Measurements from ENCODE around the gene RBM8A. TPM values are rescaled to one million over a fixed set of nuclear protein-coding genes. Genes with fewer than 3 reads are reported as not detected.

Gene RBM8A
- total RNA-seq, 4 donors from 2014 or later: 75.7 to 135 (median 117) TPM

DNA sequence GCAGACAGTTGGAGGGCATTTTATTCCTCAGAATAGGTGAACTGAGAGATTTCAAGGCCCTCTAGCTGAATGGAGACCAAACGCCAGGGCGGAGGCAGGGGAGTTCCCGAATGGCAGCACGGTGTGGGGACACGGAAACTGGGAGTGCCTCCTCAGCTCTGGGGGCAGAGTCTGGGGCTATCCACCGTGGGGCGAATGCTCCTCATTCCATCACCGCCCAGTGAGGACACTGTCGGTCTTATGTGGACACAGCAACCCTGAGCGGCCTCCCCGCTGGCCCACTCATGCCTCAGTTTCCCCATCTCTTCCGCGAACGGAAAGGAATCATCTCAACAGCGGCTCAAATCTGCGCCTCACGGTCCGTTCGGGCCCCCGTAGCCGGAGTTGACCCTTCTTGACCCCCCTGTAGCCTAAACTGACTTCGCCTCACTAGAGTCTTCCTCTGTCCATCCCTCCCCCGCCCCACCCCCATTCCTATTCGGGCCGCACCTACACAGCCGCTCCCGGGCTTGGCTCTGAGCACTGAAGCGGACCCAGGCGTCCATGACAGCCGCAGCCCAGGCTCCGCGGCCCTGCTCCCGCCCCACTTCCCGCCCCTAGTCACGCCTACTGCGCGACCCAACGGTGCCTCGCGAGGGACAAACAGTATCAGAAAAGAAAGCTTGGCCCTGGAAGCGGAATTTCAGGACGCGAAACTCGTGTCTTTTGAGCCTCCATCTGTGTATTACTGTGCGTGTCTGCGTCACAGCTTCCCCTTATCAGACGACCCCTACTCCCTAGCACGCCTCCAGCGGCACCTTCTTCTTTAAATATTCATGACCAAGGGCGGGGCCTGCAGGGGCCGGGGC is 8.9 kb downstream of the RBM8A start, which contains the start of gene PEX11B:
PEX11B (minus strand) TSS at position 574 of the 848 bp plus-strand sequence; CDS start at position 545, 29 bp downstream.
- WGBS, 2 donors (ENCODE audit: low coverage in 1 of 2): 0% methylated on average over 1 to 11 of the region's 51 CpGs
- TF ChIP-seq, protein P1, sequence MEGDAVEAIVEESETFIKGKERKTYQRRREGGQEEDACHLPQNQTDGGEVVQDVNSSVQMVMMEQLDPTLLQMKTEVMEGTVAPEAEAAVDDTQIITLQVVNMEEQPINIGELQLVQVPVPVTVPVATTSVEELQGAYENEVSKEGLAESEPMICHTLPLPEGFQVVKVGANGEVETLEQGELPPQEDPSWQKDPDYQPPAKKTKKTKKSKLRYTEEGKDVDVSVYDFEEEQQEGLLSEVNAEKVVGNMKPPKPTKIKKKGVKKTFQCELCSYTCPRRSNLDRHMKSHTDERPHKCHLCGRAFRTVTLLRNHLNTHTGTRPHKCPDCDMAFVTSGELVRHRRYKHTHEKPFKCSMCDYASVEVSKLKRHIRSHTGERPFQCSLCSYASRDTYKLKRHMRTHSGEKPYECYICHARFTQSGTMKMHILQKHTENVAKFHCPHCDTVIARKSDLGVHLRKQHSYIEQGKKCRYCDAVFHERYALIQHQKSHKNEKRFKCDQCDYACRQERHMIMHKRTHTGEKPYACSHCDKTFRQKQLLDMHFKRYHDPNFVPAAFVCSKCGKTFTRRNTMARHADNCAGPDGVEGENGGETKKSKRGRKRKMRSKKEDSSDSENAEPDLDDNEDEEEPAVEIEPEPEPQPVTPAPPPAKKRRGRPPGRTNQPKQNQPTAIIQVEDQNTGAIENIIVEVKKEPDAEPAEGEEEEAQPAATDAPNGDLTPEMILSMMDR (IDR thresholded peaks at IDR 0.05): peak in 2 of 4 experiments; percentile 5 to 36
- TF ChIP-seq POLR2AphosphoS5 (IDR thresholded peaks at IDR 0.05) (peak; percentile 92), EP300 (IDR thresholded peaks at IDR 0.05) (no peak), POLR2A (IDR thresholded peaks at IDR 0.05) (peak; percentile 26 to 63)
- Histone ChIP-seq H3K36me3 (peaks cover 0 to 50% of the 10 kb centered on the region in 2 donors), H3K27me3 (no peaks in the 10 kb centered on the region), H3K9me3 (no peaks in the 10 kb centered on the region), H3K27ac (peak within 1 kb of the TSS; percentile 43 to 92 (median 87)), H3K4me3 (peak within 1 kb of the TSS; percentile 74 to 81), H3K4me1 (peaks cover 3 to 35% (median 22%) of the 10 kb centered on the region in 3 donors)
- peak; percentile 95 for ATAC-seq

- H3K9me3 ChIP-seq: no peaks in the 10 kb centered on the region
- TF ChIP-seq, protein P1 (IDR thresholded peaks at IDR 0.05): no peak
- no peak for TF ChIP-seq POLR2AphosphoS5 (IDR thresholded peaks at IDR 0.05)
- no peak for TF ChIP-seq EP300 (IDR thresholded peaks at IDR 0.05)
- TF ChIP-seq POLR2A (IDR thresholded peaks at IDR 0.05): no peak
- 67% methylated on average over 5 of the region's 5 CpGs; no CpG with 5 or more reads in 1 of the 2 donors for WGBS, 2 donors (ENCODE audit: low coverage in 1 of 2)
- H3K4me1 ChIP-seq: peaks cover 3 to 35% (median 22%) of the 10 kb centered on the region in 3 donors
- H3K27me3 ChIP-seq: no peaks in the 10 kb centered on the region
- peaks cover 0 to 51% of the 10 kb centered on the region in 2 donors for H3K36me3 ChIP-seq
- no peak for ATAC-seq
- H3K27ac ChIP-seq: peak overlapping the region in 3 of 4 donors; percentile 85 to 92 (median 89)
- peak overlapping the region; percentile 74 to 81 for H3K4me3 ChIP-seq
These were observed 9.7 kb downstream of the RBM8A start for GRCh38 chr1:145917595-145917994.

- no peak for ATAC-seq
- WGBS, 2 donors (ENCODE audit: low coverage in 1 of 2): 69 to 79% methylated on average over 5 of the region's 5 CpGs
- Histone ChIP-seq H3K4me1 (peaks cover 3 to 35% (median 22%) of the 10 kb centered on the region in 3 donors), H3K4me3 (no peak overlapping the region), H3K27ac (peak overlapping the region in 1 of 4 donors; percentile 92), H3K9me3 (no peaks in the 10 kb centered on the region), H3K27me3 (no peaks in the 10 kb centered on the region), H3K36me3 (peaks cover 0 to 55% of the 10 kb centered on the region in 2 donors)
- TF ChIP-seq EP300 (IDR thresholded peaks at IDR 0.05) (no peak), POLR2A (IDR thresholded peaks at IDR 0.05) (no peak), POLR2AphosphoS5 (IDR thresholded peaks at IDR 0.05) (no peak)
- TF ChIP-seq, protein P1 (IDR thresholded peaks at IDR 0.05): no peak
These were observed 10.5 kb downstream of the RBM8A start for GRCh38 chr1:145916745-145917144.

GRCh38 chr1:145912128-145912641 is 15.1 kb downstream of the RBM8A start:
- no peaks in the 10 kb centered on the region for H3K9me3 ChIP-seq
- peaks cover 0 to 23% (median 8%) of the 10 kb centered on the region in 3 donors for H3K4me1 ChIP-seq
- ATAC-seq: no peak
- no peak overlapping the region for H3K4me3 ChIP-seq
- no peak for TF ChIP-seq EP300 (IDR thresholded peaks at IDR 0.05)
- TF ChIP-seq, protein P1 (IDR thresholded peaks at IDR 0.05): no peak
- no peak for TF ChIP-seq POLR2AphosphoS5 (IDR thresholded peaks at IDR 0.05)
- no peak overlapping the region for H3K27ac ChIP-seq
- H3K36me3 ChIP-seq: peaks cover 0 to 68% of the 10 kb centered on the region in 2 donors
- no peaks in the 10 kb centered on the region for H3K27me3 ChIP-seq
- 80 to 100% methylated on average over 1 to 8 of the region's 11 CpGs for WGBS, 2 donors (ENCODE audit: low coverage in 1 of 2)

Measured in gastroesophageal sphincter (tissue), 4 donors.